ENCODE results near the gene MACROD2. TPM values are rescaled to one million over a fixed set of nuclear protein-coding genes. Genes with fewer than 3 reads are reported as not detected.

Gene MACROD2
- total RNA-seq, 2 donors from 2014 or later = not detected

DNA sequence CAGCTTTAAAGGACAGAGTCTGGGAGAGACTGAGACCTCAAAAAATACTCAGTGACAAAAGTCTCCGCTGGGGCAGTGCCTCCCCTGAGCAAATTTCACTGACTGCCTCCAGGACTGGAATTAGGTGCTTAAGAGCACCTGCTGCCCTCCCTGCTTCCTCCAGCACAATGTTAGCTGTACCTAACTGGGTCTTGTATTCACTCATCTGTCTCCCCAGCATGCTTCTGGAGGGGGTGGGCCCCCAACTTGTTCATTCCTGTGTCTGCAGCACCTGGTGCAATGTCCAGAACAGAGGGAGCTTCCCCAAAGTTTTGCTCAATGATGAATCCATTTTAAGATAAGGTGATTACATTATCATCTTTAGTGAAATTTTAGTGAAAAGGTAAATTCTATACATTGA lies 1927.2 kb downstream of the MACROD2 start:
- peaks cover 15% of the 10 kb centered on the region for H3K9me3 Mint-ChIP-seq
- H3K4me1 Mint-ChIP-seq = no peaks in the 10 kb centered on the region
- H3K27ac Mint-ChIP-seq = no peak overlapping the region
- H3K27me3 Mint-ChIP-seq = no peaks in the 10 kb centered on the region
- no peaks in the 10 kb centered on the region for H3K36me3 Mint-ChIP-seq (ENCODE audit: low read depth)
- no peak overlapping the region for H3K4me3 Mint-ChIP-seq
- ATAC-seq (replicated peaks) = no peak

DNA sequence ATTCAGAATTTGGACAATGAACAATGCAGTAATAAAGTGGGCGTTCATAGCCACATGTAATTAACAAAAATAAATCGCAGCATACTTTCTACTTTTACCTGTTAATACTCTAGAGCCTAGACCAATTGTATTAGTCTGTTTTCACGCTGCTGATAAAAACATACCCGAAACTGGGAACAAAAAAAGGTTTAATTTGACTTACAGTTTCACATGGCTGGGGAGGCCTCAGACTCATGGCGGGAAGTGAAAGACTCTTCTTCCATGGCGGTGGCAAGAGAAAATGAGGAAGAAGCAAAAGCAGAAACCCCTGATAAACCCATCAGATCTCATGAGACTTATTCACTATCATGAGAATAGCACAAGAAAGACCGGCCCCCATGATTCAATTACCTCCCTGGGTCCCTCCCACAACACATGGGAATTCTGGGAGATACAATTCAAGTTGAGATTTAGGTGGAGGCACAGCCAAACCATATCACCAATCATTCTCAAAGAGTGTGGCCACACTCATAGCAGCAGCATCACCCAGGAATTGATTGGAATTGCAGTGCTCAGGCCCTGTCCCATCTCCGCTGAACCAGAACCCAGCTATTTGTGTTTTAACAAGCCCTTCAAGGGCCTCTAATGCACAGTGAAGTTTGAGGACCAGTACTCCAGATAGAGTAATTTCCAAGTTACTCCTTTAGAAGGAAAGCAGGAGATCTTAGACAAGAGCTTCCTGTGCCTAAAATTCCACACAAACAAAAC lies 1927.9 kb downstream of the MACROD2 start:
- Mint-ChIP-seq H3K9me3 (peaks cover 15% of the 10 kb centered on the region), H3K4me1 (no peaks in the 10 kb centered on the region), H3K4me3 (no peak overlapping the region), H3K27me3 (no peaks in the 10 kb centered on the region), H3K36me3 (ENCODE audit: low read depth) (no peaks in the 10 kb centered on the region), H3K27ac (no peak overlapping the region)
- ATAC-seq (replicated peaks) = no peak

DNA sequence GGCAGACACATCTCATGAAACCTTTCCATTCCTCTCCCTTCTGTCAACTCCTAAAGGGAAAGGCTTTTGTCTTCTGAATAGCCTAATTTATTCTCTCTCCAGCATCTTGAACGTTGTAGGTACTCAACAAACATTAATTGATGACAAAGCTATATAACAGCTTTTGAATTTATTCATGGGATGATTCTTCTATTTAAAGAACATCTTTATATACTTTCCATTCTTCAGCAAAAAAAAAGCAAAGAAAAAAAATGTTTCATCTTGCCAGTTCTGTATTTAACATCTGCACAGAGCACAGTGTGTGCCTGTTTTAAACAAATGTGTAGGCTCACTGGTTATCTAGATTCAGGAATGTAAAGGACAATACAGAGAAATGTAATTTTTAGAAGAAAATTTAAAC lies 1929.2 kb downstream of the MACROD2 start:
- H3K4me1 Mint-ChIP-seq = no peaks in the 10 kb centered on the region
- no peak overlapping the region for H3K4me3 Mint-ChIP-seq

DNA sequence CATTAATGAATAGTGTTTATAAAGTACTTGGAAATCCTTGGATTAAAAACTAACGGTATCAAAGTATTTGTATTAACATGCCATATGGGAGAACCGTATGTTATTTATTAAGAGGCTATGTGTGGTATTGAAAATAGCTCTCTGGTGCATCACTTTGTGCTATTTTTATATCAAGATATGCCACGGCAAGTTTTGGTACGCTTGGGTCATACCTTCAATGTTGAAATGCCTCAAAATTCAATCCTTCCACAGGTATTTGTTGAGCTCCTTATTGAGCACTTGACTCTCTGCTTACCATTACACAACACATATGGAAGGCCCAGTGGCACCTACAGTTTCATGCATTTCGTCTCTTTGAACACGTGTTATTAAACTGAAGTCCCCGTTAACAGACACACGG lies 1930.1 kb downstream of the MACROD2 start:
- Mint-ChIP-seq H3K4me1 (no peaks in the 10 kb centered on the region), H3K27me3 (no peaks in the 10 kb centered on the region), H3K36me3 (ENCODE audit: low read depth) (no peaks in the 10 kb centered on the region), H3K9me3 (peaks cover 11% of the 10 kb centered on the region), H3K27ac (no peak overlapping the region), H3K4me3 (no peak overlapping the region)
- no peak for ATAC-seq (replicated peaks)

More for the DNA sequence above, 1929.2 kb downstream of the MACROD2 start:
- no peaks in the 10 kb centered on the region for H3K36me3 Mint-ChIP-seq (ENCODE audit: low read depth)
- ATAC-seq (replicated peaks) = no peak
- peaks cover 15% of the 10 kb centered on the region for H3K9me3 Mint-ChIP-seq
- no peaks in the 10 kb centered on the region for H3K27me3 Mint-ChIP-seq
- H3K27ac Mint-ChIP-seq = no peak overlapping the region

DNA sequence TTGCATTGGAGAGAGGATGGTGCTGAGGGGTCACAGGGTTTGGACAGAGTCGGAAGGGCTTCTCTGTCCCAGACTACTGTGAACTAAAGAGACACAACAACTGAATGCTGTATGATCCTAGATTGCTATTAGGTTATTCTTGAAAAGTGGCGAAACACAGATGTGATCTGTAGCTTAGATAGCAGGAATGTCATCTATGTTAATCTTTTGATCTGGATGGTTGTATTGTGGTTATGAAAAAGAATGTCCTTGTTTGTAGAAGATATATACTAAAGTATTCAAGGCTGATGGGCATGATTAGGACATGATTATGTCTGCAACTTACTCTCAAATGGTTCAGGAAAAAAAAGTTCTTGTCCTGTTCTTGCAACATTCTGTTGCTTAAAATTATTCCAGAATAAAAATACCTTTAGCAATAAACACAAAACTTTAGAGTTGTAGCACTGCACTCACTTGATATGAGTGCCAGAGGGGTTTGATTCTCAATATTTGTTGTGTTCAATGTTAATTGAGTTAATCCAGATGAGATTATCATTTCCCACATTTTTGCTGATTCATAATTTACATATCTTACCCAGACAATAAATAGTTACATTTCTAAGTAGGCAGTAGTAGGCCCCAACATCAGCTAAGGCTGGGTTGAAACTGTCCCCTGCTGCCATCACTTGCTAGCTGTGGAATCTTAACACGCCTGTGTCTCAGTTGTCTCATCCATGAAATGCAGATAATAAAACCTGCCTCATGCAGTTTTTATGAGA lies 1932.8 kb downstream of the MACROD2 start:
- Mint-ChIP-seq H3K4me1 (no peaks in the 10 kb centered on the region), H3K9me3 (peaks cover 6% of the 10 kb centered on the region), H3K4me3 (no peak overlapping the region), H3K27ac (no peak overlapping the region), H3K27me3 (no peaks in the 10 kb centered on the region), H3K36me3 (ENCODE audit: low read depth) (no peaks in the 10 kb centered on the region)
- ATAC-seq (replicated peaks) = no peak

DNA sequence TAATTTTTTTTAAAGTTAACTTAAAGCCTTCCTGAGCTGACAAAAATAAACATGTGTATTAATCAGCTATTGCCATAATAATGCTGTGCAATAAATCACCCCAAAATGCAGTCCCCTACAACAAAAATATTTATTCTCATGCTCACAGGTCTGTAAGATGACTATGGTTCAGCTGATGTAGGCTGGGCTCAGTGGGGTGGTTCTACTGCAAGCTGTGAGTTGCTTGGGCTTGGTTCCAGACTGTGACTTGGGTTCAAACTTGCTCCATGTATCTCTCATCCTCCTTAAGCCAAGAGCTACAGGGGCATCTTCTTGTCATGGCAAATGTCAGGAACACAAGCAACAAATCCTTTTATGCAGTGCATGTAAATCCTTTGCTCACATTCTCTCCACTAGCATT lies 1933.6 kb downstream of the MACROD2 start:
- ATAC-seq (replicated peaks) = no peak
- no peaks in the 10 kb centered on the region for H3K36me3 Mint-ChIP-seq (ENCODE audit: low read depth)

DNA sequence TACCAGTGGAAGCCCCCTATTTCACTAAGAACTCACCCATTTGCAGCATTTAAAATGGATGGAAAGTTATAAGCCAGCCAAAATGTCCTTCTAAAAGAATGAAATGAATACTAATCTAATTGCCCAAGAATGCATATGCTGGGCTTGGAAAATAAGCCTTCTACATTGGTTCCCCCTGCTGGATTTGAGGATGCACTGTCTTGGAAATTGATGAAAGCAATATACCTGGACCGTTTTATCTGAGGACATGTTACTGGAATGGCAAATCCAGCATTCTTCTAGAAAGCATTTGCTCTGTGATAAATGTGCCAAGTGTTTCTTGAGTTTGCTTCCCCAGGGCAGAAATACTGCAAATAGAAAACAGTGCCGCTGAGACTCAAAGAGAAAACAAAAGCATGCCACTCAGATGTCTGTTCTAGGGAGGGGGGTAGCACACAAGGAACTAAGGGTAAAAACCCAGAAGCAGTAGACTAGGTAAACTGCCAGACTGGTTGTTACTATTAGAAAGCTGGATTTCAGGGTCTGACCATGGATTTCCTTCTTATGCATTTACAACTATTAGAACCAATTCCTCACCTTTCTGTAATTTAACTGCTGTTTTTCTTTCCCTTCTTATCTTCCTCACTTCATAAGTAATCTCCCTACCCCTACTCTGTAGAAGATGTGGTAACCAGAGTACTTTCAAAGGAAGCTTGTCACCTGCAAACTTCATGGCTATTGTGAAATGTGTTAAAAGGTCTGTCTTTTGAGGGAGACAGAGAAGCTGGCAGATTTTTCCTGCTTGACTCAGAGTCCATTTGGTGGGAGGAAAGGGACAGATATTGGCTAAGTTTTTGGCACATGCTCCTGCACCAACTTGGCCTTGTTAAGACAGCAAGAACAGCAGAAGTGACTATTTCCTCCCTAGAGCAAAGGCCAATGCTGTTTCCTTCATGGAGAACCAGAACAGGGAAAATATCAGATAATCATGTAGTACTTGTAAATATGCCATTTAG lies 1935.3 kb downstream of the MACROD2 start:
- peaks cover 8% of the 10 kb centered on the region for H3K9me3 Mint-ChIP-seq
- H3K4me1 Mint-ChIP-seq = no peaks in the 10 kb centered on the region
- H3K36me3 Mint-ChIP-seq (ENCODE audit: low read depth) = no peaks in the 10 kb centered on the region
- H3K4me3 Mint-ChIP-seq = no peak overlapping the region
- no peak for ATAC-seq (replicated peaks)
- H3K27ac Mint-ChIP-seq = no peak overlapping the region
- no peaks in the 10 kb centered on the region for H3K27me3 Mint-ChIP-seq

More for the DNA sequence above, 1933.6 kb downstream of the MACROD2 start:
- H3K27me3 Mint-ChIP-seq = no peaks in the 10 kb centered on the region
- no peak overlapping the region for H3K27ac Mint-ChIP-seq
- H3K4me3 Mint-ChIP-seq = no peak overlapping the region
- H3K9me3 Mint-ChIP-seq = peaks cover 6% of the 10 kb centered on the region
- H3K4me1 Mint-ChIP-seq = no peaks in the 10 kb centered on the region

DNA sequence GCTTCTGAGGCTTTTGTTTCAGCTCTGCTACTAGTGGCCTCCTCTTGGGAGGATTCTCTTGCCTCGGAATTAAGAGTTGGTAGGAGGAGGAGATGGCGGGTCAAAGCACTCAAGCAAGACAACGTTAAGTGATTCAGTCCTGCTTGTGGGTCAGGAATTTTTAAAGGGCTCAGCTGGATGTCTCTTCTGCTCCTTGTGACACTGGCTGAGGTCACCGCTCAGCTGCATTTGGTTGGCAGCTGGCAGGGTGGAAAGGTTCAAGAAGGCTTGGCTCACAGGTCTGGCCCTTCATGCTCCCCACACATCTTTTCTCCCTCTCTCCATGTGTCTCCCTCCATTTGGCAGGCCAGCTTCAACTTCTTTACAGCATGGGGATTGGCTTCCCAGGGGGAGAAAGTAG lies 1936.6 kb downstream of the MACROD2 start:
- Mint-ChIP-seq H3K9me3 (peaks cover 3% of the 10 kb centered on the region), H3K4me3 (no peak overlapping the region), H3K4me1 (no peaks in the 10 kb centered on the region), H3K27ac (no peak overlapping the region), H3K27me3 (no peaks in the 10 kb centered on the region), H3K36me3 (ENCODE audit: low read depth) (no peaks in the 10 kb centered on the region)
- no peak for ATAC-seq (replicated peaks)

DNA sequence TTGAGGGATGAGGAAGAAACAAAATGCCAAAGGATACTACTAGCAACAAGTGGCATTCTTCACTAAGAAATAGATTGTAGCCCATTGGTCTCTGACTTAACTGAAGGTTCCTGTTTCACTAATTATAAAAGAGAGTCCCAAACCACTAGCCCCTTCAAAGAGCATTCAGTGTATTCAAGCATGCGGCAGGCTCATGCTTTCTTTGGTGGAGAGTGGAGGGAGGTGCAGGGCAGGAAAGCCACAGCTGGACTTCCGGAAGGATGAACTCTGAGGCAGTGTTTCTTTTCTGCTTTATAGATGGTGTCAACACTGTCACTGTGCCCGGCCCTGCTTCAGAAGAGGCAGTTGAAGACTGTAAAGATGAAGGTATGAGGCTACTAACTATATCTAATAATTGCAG lies 1941.9 kb downstream of the MACROD2 start:
- no peak for ATAC-seq (replicated peaks)
- H3K4me1 Mint-ChIP-seq = no peaks in the 10 kb centered on the region
- no peaks in the 10 kb centered on the region for H3K36me3 Mint-ChIP-seq (ENCODE audit: low read depth)
- H3K4me3 Mint-ChIP-seq = no peak overlapping the region
- no peaks in the 10 kb centered on the region for H3K27me3 Mint-ChIP-seq
- peaks cover 11% of the 10 kb centered on the region for H3K9me3 Mint-ChIP-seq
- no peak overlapping the region for H3K27ac Mint-ChIP-seq

DNA sequence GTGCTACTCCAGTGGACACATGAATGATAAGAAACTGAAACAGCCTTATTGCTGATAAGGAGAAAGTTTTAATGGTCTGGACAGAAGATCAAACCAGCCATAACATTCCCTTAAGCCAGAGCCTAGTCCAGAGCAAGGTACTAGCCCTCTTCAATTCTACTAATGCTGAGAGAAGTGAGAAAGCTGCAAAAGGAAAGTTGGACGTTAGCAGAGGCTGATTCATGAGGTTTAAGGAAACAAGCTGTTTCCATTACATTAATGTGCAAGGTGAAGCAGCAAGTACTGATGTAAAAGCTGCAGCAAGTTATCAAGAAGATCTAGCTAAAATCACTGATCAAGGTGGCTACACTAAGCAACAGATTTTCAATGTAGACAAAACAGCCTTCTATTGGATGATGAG lies 1943.5 kb downstream of the MACROD2 start:
- Mint-ChIP-seq H3K27ac (no peak overlapping the region), H3K4me3 (no peak overlapping the region), H3K36me3 (ENCODE audit: low read depth) (no peaks in the 10 kb centered on the region), H3K4me1 (no peaks in the 10 kb centered on the region), H3K9me3 (peaks cover 11% of the 10 kb centered on the region), H3K27me3 (no peaks in the 10 kb centered on the region)
- no peak for ATAC-seq (replicated peaks)

DNA sequence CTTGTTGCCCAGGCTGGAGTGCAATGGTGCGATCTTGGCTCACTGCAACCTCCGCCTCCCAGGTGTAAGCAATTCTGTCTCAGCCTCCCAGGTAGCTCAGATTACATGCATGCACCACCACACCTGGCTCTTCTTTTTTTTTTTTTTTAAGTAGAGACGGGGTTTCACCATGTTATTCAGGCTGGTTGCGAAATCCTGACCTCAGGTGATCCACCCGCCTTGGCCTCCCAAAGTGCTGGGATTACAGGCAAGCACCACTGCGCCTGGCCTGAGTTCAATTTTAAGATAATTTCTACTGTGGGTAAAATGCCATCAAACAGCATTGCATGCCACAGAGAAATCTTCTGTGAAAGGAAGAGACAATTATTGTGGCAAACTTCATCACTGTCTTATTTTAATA lies 1944.8 kb downstream of the MACROD2 start:
- Mint-ChIP-seq H3K4me1 (no peaks in the 10 kb centered on the region), H3K36me3 (ENCODE audit: low read depth) (no peaks in the 10 kb centered on the region), H3K4me3 (no peak overlapping the region), H3K27ac (no peak overlapping the region), H3K9me3 (peaks cover 11% of the 10 kb centered on the region), H3K27me3 (no peaks in the 10 kb centered on the region)
- no peak for ATAC-seq (replicated peaks)

DNA sequence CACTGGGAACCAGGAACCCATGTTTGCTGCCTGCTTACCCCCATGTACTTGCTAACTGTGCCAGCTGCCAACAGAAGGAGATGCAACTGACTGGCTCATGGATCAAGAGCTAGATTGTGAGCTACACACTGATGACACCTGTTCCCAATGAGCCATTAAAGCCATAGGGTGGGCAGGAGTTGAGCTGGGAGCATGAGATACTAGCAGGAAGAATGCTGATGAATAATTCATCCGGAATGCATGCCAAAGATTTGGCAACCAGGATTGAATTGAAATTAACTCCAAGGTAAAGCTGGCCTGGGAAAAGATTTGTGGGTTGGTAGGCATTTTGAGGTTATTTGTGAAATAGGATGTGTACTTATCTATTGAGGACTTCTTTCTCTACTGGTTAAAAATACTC lies 1946.8 kb downstream of the MACROD2 start:
- H3K36me3 Mint-ChIP-seq (ENCODE audit: low read depth) = no peaks in the 10 kb centered on the region
- no peak overlapping the region for H3K4me3 Mint-ChIP-seq
- no peak overlapping the region for H3K27ac Mint-ChIP-seq
- ATAC-seq (replicated peaks) = no peak
- no peaks in the 10 kb centered on the region for H3K4me1 Mint-ChIP-seq
- H3K27me3 Mint-ChIP-seq = no peaks in the 10 kb centered on the region
- peaks cover 8% of the 10 kb centered on the region for H3K9me3 Mint-ChIP-seq

DNA sequence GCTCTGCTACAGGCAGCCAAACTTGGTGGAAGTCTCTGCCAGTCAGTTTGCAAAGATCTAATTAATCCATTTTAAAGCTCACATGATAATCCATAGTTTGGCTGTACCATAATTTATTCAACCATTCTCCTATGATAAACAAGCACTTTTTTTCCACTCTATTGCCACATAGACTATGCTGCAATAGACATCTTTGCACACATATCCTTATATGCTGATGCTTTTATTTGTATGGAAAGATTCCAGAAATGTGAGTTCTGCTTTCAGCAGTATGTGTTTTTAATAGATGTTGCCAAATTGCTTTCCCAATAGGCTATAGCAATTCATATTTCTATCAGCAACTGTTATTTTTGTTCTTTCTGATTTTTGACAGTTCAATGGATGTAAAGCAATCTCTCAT lies 1950.0 kb downstream of the MACROD2 start:
- Mint-ChIP-seq H3K4me3 (no peak overlapping the region), H3K4me1 (no peaks in the 10 kb centered on the region), H3K36me3 (ENCODE audit: low read depth) (no peaks in the 10 kb centered on the region), H3K9me3 (no peaks in the 10 kb centered on the region), H3K27ac (no peak overlapping the region), H3K27me3 (no peaks in the 10 kb centered on the region)
- ATAC-seq (replicated peaks) = no peak

DNA sequence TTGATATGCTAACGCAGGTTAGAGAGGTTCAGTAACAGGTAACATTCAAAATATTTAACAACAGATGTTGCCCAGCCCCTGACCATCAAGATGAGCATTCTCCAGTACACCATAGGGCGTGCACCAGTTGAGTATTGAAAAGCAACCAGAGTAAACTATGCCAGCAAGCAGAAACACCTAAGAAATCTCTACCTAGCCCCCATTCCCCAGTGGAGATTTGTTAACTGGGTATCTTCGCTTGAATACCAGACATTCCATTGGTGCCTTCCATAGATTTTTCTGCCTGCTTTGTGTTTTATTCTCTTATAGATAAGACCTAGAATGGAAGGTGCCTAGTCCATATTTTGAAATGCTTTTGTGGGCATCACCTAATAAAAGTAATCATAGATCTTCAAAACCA lies 1954.1 kb downstream of the MACROD2 start:
- no peaks in the 10 kb centered on the region for H3K27me3 Mint-ChIP-seq
- no peaks in the 10 kb centered on the region for H3K9me3 Mint-ChIP-seq
- no peak overlapping the region for H3K27ac Mint-ChIP-seq
- ATAC-seq (replicated peaks) = no peak
- H3K36me3 Mint-ChIP-seq (ENCODE audit: low read depth) = no peaks in the 10 kb centered on the region
- H3K4me1 Mint-ChIP-seq = no peaks in the 10 kb centered on the region
- no peak overlapping the region for H3K4me3 Mint-ChIP-seq
